HG03342 (cell line): ENCODE results near the gene RTN1.

Experiments
- ATAC-seq: cut with Tn5 transposase; IDR thresholded peaks from one replicate; pipeline ENCODE4 v1.9.1; 2021; ENCODE audit warnings: mild to moderate bottlenecking, moderate library complexity; ENCODE audit not compliant: unreplicated experiment

Gene RTN1

GRCh38 chr14:59852350-59852749 lies 18.2 kb downstream of the RTN1 start:
- no peak for ATAC-seq

GRCh38 chr14:59850458-59850857 lies 20.1 kb downstream of the RTN1 start:
- ATAC-seq = no peak

DNA sequence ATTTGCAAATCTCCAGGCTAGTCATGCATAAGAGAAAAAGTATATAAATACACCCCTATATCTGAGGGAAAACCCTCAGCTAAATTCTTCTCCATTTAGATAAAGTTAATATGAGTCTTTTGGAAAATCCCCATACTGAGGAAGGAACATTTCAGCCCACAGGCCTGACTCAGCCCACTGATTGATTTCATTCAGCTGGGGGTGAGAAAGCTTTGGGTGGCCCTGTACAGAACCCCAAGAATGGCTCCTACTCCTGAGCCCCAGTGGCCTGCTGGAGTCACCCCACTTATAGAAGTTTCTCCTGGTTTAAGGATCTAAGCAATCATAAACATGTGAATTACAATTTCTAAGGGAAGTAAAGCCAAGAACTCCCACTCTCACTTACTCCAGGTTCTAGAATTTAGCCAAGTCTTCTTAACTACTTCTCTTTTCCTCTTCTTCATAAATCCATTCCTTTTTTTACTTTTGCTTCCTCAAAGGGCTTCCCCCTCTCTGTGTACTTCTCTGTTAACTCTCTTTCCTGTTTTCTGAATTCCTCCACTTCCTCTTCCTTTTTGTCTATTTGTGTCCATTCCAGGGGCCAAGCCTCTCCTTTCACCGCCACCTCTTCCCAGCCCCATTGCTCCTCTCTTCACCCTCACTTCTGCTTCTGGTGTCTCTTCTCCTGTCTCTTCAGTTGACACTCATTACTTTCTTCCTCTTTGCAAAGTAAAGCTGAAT lies 21.0 kb downstream of the RTN1 start:
- no peak for ATAC-seq

DNA sequence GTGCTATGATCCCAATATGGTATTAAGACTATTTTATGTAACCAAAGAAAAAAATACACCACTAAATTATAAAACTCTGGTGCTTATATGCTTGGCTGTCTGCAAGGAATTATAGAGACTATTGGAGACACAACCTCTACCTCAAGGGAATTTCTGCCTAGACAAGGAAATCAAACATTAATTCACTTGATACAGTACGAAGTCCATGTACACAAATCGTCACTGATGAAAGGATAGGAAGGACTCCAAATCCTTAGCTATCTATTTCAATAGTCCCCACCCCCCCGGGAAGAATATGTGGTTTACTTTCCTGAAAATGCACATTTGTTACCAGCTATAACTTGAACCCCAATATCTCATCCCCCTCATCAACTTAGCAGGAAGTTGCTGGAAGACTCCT lies 21.9 kb downstream of the RTN1 start:
- ATAC-seq = no peak

DNA sequence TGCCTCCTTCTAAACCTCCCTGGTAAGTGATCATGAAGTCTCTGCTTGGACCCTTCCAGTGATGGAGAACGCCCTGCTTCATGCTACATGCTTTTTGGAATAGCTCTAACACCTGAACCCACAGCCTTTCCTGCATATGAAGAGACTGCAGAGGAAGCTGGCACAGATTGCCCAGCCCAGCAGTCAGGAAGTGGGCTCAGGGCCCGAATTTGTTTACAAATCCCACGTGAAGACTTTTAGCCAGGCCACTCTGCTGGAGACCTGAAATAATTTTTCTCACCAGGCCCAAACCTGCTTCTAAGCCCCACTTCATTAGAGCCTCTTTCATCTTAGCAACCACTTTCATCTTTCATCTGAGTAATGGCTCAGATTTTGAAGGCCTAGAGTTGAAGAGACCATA lies 22.9 kb downstream of the RTN1 start:
- no peak for ATAC-seq

DNA sequence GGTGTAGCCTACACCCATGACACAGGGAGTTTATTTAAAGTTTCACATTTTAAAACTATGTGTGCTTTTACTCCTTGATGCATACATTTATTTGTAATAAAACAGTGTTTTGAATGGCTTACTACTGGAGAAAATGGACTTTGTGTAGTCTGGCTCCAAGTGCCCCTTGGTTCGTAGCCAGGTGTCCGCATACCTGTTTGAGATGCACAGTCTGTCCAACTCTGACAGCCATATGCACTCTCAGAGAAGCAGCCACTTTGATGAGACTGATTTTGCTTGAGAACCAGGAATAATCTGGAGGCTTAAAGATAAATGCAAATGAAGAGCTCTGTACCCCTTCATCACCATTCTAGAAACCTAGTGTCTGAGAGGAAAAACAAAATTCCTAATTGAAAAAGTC lies 24.0 kb downstream of the RTN1 start:
- no peak for ATAC-seq

GRCh38 chr14:59845245-59845644 lies 25.3 kb downstream of the RTN1 start:
- no peak for ATAC-seq

DNA sequence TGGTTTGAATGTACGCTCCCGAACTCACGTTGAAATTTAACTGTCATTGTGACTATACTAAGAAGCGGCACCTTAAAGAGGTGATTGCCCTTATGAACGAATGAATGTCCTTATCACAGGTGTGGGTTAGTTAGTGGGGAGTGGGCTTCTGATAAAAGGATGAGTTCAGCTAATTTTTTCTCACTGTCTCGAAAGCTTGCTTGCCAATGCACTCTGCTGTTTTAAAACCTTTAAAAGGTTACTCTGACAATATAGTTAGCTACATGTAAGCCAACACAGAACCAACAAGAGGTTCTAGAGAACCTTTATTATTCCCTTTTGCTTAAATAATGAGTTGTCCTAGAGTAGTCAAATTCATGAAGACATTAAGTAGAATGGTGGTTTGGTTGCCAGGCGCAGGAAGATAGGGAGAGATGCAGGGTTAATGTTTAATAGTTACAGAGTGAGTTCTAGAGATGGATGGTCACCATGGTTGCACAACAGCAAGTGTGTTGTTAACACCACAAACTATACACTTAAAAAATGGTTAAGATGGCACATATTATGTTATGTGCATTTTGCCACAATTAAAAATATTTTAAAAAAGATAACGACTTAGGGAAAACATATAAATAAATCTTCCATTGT lies 26.3 kb downstream of the RTN1 start:
- no peak for ATAC-seq

- no peak for ATAC-seq
Measured at GRCh38 chr14:59836116-59836515, 34.5 kb downstream of the RTN1 start.

GRCh38 chr14:59832653-59833294 lies 37.8 kb downstream of the RTN1 start:
- ATAC-seq = no peak

- ATAC-seq = no peak
Measured at GRCh38 chr14:59831121-59831730, 39.4 kb downstream of the RTN1 start.

GRCh38 chr14:59830338-59830734 lies 40.2 kb downstream of the RTN1 start:
- ATAC-seq = no peak

DNA sequence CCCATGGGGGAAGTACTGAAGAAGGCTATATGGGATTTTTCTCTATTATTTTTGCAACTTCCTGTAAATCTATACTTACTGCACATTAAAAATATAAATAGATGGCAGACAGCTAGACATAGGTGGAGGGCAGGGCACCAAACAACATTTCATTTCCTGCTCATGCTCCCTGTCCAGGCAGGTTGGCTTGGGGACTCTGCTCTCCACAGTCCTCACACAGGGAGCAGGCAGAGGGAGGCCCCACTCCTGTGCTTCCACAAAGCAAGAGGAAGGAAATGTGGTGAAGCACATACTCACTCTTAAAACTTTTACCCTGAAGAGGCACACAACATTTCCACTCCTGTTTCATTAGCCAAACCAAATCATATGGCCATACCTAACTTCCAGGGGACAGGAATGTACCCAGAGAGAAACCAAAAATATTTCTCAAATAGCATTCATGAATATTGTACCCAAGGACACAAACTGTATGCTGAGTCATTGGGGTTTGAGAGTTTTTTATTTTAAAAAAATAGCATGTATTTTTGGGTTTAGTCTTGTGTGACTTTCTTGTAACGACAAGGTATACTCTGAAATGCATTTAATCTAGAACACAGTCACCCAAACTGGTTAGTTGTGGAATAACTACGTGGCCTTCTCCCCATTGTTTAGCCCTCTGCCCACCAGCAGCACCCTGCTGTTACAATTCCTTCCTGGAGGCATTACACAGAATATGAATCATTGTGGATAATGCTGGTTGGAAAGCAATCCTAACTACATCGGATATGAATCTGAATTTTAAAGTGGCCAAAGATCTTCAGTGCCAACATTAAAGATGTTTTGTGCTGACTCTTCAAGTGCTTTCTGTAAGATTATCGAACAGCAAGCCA lies 40.9 kb downstream of the RTN1 start:
- ATAC-seq = no peak

DNA sequence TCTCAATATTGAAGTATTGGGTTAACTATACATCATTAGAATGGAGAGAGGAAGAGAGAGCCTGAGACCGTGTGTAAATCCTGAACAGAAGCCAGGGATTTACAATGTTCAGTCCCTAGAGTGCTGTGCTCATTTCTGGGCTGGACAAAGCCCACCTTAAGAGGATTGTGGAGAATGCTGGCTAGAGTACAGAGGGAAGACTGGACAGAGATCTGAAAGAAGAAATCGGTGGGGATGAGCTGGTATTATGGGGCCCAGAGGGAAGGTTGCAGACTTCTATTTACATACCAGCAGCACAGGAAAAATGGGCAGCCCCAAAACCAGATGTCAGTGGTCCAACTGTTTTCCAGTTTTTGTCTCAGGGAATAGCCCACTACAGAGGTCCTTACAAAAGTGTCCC lies 42.3 kb downstream of the RTN1 start:
- no peak for ATAC-seq

GRCh38 chr14:59827401-59827800 lies 43.2 kb downstream of the RTN1 start:
- ATAC-seq = no peak

DNA sequence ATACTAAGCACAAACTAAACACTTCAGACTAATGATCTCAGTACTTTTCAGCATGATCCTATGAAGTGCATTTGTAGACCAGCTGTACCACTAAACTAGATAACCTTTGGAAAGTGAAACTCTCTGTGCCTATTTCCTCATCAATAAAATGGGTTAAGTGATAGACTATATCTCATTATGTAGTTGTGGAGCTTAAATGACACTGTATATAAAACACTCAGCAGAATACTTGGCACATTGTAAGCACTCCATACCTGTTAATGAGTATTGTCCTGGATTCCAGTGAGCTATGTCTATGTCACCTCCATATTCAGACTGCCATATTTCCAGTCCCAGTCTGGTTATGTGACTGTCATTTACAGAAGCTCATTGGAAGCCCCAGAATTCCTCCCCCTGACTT lies 44.4 kb downstream of the RTN1 start:
- ATAC-seq = no peak

- no peak for ATAC-seq
Measured at GRCh38 chr14:59823179-59823578, 47.4 kb downstream of the RTN1 start.

- no peak for ATAC-seq
Measured at GRCh38 chr14:59819446-59820088, 51.0 kb downstream of the RTN1 start.

DNA sequence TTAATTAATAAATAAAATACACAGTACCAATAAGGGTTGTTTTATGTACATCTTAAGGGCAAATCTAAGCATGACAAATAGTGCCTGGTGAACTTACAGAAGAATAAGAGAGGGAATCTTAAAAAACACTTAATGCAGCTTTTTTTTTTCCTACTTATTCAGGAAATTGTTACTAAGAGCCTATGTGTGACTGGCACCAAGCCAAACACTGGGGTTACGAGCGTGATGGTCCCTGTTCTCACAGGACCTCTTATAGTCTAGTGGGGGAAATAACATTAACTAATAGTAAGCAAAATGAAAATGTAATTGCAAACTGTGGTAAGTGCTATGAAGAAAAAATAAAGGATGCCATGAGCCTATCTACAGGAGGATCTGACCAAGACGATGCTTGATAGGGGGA lies 53.6 kb downstream of the RTN1 start:
- ATAC-seq = no peak

GRCh38 chr14:59814988-59815387 lies 55.6 kb downstream of the RTN1 start:
- no peak for ATAC-seq
